NCI-H1105 (cell line): ENCODE measurements around the gene VPREB1.
A peak's percentile ranks its signal among the peaks of the same experiment; 100 is the strongest.
"Not testable (repeated sequence)": the region's sequence is repeated elsewhere in the genome, so short reads cannot be mapped to it uniquely, and the experiment has no call there.

ENCODE experiments used
- DNase-seq: peaks from one replicate; lab custom pipeline; 2025; lab: John Stamatoyannopoulos, UW

Gene VPREB1

DNA sequence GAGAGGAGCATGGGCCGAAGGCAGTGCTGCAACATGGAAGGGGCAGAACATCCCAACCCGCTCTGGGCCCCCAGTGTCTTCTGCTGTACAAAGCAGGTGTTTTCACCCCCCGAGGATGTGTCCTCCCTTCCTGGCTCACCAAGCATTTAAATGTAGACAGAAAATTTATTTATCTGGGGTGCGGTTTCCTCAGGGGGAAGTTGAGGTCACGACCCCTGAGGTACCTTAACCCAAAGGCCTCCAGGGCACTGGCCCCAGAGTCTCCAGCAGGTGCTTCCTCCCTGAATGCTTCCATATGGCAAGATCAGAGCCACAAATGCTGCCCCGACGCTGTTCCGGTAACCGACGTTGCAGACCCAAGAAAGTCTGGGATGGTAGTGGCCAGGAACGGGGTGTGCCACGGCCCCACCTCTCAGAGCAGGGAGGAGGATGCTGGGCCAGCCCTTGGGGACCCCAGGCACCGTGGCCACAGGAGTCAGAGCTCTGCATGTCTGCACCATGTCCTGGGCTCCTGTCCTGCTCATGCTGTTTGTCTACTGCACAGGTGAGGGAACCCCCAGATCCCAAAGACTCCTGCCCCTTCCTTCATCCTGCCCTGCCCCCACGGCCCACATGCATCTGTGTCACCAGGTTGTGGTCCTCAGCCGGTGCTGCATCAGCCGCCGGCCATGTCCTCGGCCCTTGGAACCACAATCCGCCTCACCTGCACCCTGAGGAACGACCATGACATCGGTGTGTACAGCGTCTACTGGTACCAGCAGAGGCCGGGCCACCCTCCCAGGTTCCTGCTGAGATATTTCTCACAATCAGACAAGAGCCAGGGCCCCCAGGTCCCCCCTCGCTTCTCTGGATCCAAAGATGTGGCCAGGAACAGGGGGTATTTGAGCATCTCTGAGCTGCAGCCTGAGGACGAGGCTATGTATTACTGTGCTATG is at the start of gene VPREB1:
Gene VPREB1, plus strand, starts transcription at position 471 of the 935 bp plus-strand sequence. Its CDS starts 28 bp downstream, at position 499.
- DNase-seq, result no peak

- no peak for DNase-seq
Observed at GRCh38 chr22:22194931-22195264, 49.7 kb upstream of the VPREB1 start.

DNA sequence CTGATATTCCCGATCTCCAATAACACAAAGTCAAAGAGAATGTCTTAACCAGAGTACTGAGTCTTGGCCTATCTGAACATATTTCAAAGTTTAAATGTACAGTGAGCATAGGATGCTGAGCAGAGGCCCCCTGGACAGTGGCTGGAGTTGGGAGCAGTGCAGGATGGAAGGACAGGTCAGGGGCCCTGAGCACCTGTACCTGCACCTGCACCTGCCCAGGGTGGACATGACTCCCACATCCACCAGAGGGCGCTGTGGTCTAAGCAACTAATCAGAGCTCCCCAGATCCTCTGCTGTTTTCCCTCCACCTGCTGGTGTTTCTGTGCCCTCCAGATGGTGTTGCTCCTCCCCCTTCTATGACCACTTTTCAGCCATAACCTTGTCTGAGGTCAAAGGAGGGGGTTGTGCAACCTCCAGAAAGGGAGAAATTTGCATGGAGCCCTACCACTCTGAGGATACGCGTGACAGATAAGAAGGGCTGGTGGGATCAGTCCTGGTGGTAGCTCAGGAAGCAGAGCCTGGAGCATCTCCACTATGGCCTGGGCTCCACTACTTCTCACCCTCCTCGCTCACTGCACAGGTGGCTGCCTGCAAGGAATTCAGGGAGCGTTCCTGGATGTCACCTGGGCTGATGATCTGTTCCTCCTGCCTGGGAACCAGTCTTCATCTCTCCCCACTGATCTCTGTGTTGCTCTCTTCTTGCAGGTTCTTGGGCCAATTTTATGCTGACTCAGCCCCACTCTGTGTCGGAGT is 49.1 kb upstream of the VPREB1 start:
- DNase-seq, result peak; percentile 74

DNA sequence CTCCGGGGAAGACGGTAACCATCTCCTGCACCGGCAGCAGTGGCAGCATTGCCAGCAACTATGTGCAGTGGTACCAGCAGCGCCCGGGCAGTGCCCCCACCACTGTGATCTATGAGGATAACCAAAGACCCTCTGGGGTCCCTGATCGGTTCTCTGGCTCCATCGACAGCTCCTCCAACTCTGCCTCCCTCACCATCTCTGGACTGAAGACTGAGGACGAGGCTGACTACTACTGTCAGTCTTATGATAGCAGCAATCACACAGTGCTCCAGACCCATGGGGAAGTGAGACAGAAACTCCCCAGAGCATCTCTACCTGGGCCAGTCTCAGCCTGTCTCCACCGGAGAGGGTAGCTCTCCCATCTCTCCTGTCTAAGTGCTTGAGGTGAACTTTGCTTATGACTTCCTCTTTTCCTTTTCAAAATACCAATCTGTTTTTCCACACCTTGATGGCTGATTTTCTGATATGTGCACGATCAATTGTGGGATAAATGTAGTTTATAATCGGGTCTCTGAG is 48.5 kb upstream of the VPREB1 start:
- no peak for DNase-seq

GRCh38 chr22:22196833-22197477 is 47.6 kb upstream of the VPREB1 start:
- DNase-seq, result no peak

DNA sequence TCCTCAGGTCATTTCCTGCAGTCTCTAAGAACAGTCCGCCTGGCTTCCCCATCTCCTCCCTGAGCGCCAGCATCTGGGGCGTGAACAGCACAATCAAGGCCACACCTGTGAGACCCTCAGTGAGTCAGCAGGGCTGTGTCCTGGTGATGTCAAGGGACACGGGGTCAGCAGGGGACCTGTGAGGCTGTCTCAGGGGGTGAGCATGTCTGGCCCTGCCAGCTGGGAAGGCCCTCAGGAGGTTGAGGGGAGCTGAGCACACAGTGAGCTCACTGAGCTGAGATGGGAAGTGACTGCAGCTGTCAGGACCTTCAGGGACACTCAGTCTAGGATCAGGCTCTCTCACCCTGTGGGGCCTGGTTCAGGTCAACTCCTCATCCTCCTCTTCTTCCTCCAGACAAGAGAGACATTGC is 46.6 kb upstream of the VPREB1 start:
- DNase-seq, result no peak

GRCh38 chr22:22198751-22199150 is 45.8 kb upstream of the VPREB1 start:
- DNase-seq, result no peak

DNA sequence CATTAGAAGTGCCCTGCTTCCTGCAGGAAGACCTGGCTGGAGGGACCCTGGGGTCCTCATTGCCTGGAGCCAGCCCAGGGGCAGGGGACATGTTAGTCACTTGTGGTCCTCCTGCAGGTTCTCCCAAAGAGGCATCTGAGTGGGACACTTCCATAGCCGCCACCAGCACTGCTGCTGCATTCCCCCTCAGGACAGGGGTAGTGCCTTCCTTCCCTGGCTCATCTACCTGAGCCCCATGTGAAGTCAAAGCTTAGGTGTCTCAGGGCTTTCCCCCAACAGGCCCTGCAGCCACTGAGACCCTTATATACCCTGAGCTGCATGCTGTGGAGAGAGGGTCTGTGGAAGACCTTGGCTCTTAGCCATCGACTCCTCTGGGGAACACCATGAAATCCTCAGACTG is 45.0 kb upstream of the VPREB1 start:
- no peak for DNase-seq

DNA sequence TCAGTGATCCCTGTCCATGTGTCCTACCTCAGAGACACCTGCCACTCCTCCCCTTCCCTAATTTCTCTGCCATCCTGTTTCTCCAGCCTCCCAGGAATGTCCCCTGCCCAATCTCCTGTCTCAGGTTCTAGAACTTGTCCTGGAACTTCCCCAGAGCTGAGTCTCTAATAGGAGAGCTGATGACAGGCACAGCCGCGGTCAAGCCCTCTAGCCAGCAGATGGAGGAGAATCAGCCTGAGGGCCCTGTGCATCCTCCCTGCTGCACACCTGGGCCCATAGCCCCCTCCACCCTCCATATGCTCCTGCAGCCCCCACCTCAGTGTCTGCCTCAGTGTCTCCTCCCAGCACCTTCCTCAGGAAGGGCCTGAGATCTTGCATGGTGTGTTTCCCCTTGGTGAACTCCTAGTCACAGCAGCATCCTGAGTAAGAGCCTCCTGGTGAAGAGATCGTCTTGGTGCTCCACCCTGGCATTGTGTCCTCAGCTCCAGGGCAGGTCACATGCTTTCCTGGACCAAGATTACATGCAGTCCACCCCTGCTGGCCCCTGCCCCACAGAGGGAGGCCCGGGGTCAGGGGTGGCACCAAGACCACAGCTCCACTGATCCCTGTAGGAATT is 43.9 kb upstream of the VPREB1 start:
- no peak for DNase-seq

GRCh38 chr22:22201185-22201929 is 43.2 kb upstream of the VPREB1 start:
- DNase-seq, result no peak

DNA sequence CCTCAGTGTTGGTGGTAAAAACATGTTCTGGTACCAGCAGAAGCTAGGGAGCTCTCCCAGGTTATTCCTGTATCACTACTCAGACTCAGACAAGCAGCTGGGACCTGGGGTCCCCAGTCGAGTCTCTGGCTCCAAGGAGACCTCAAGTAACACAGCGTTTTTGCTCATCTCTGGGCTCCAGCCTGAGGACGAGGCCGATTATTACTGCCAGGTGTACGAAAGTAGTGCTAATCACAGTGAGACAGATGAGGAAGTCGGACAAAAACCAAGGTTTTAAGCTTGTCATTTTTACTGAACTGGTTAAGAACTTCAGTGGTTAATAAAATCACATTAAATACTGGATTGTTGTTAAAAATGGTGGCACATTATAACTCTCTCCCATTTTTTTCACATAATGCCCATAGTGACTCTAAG is 42.6 kb upstream of the VPREB1 start:
- DNase-seq, result no peak

DNA sequence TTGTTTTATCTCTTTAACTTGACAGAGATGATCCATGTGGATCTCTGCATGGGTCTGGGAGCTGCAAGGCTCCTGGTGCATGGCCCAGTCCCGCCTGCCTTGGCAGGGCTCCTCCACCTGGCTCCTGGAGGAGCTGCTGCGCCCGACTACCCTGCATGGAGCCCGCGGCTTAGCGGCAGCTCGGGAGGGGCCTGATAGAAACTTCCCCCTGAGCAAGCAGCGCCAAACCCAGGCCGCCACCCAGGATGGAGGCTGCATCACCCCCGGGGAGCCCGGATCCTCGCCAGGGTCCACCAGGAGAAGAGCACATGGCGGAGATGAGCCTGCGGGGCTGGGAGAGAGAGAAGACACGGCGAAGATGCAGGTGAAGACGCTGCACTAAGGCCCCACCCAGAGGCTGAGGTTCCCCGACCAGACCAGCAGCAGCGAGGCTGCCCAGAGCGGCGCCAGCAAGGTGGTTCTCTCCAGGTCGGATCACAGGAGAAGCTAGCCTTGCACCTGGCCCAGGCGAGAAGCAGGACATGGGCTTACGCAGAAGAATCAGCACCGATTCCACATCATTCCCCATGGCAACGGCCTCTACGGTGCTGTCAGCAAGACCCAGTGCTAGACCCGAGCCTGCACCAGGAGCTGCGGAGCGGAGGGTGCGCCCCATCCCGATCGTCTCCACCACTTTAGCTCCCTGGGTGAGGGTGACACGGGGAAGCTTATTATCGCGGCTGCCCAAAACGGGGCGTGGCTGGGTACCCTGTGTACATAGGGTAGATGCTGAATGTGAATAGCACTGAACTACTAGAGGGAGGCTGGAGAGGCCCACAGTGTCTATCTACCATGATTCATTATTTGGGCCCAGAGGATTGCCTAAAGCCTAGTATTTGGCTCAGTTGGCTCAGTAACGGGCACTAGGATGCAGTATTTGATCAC is 41.3 kb upstream of the VPREB1 start:
- no peak for DNase-seq

GRCh38 chr22:22207845-22208564 is 36.6 kb upstream of the VPREB1 start:
- peak; percentile 12 for DNase-seq

GRCh38 chr22:22208652-22209051 is 35.9 kb upstream of the VPREB1 start:
- DNase-seq, result no peak

- not testable (repeated sequence) for DNase-seq
Observed at GRCh38 chr22:22209080-22209640, 35.4 kb upstream of the VPREB1 start.

DNA sequence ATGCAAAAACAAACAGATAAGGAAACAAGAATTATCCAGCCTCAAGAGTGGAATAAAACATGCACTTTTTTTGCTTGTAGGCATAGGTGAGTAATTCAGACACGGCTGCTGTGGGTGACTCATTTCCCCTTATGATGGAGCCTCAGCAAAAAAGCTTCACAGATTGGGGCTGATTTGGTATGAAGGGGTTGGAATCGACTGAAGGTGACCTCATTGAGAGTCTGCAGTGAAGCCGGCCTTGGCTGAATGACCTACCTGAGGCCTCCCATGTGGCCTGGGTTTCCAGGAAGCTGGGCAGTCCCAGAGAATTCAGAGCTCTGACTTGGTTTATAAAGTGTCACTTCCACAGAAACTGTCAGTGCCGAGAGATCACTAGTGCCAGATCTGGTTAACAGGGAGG is 34.2 kb upstream of the VPREB1 start:
- no peak for DNase-seq

DNA sequence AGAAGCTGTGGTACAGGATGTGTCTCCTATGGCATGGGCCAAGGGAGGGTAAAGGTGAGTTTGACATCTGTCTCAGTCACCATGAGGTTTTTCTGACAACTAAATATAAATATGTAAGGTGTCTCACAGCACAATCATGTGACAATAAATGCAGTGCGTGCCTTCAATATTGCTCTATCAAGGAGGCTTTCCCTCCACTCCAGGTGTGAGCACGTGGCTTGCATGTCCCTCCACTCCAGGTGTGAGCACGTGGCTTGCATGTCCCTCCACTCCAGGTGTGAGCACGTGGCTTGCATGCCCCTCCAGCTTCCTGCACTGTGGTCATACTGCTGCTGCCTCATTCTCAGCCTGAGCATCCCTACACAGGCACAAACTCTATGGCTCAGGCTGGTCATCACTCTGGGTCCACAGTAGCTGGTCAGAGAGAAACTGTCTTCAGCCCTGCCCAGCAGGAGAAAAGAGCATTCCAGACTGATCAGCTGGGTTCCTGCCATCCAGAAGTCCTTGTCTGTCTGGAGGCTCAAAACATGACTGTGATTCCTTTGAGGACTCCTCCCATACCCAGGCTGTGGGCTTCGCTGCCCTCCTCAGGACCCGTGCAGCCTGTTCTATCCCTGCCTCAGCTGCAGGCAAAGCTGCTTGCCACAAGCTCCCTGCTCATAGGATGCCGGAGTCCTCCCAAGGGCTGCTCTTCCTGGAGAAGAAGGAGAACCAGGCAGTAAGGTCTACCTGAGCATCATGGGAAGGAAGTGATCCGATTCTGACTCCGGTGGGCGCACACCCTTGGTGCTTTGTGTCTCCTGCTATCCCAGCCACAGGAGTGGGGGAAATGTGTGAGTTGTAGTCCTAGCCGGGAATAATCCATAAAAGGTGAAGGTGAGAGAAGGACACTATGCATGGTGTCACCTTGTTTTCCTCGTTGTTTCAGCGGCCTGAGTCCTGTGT is 33.4 kb upstream of the VPREB1 start:
- DNase-seq, result no peak

DNA sequence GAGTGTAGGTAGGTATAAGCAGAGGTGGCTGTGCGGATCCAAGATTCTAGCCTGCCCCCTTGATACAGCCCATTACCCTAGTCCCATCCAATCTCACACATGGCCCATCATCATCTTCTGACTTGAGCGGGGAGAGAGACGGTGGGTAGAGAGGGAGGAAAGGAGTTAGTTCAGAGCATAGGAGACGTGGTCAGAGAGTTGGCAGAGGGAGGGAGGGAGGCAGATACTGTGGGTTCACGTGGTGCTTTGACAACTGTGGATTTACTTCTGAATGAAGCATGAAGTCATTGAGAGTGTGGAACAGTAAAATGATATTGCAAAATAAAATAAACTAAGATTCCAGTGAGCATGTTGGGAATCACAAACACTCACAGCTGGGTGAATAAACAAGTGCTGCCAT is 31.4 kb upstream of the VPREB1 start:
- DNase-seq, result no peak
